ENCODE results near the gene FAM170B. TPM values are rescaled to one million over a fixed set of nuclear protein-coding genes. Genes with fewer than 3 reads are reported as not detected.

Gene FAM170B
- total RNA-seq, 1 experiment from 2014 or later, result not detected

DNA sequence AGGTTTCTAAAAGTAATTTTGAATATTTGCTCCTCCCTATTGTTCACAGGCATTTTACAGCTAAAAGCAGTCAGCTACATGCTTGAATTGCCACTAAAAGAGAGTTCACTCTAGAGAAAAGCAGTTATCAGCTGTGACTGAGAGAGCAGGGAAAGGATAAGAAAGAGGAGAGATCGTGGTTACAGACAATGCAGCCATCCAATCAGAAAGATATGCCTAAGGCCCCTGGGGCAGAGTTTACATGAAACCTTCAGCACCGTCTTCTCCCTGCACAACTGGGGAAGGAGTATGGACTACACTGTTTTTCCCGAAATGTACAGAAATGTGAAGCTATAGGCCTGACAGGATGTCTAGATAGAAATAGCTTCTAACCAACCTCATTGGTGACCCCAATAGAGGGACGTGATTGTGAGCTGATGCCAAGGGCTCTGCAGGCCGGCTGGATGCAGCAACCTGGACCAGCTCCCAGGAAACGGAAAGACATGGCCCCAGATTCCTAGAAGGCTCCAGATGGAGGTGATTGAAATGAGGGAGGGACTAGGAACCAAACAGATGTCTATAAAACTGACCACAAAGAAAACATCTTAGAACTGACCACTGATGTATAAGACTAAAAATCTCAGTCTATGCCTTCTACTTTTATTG is 15.3 kb downstream of the FAM170B start:
- Histone ChIP-seq H3K27me3 (ENCODE audit: low read length) (peaks cover 83% of the 10 kb centered on the region), H3K4me1 (ENCODE audit: insufficient read depth, low read length) (no peaks in the 10 kb centered on the region), H3K9me3 (ENCODE audit: low read length) (no peaks in the 10 kb centered on the region), H3K36me3 (ENCODE audit: low read depth, low read length) (no peaks in the 10 kb centered on the region), H3F3A (ENCODE audit: low read length, unreplicated experiment) (no peaks in the 10 kb centered on the region), H3K4me2 (ENCODE audit: low read length) (no peak overlapping the region), H3K79me2 (ENCODE audit: low read length) (no peaks in the 10 kb centered on the region), H3K27ac (ENCODE audit: low read length) (no peak overlapping the region), H2AFZ (ENCODE audit: low read length) (no peak overlapping the region), H4K20me1 (ENCODE audit: low read length) (no peaks in the 10 kb centered on the region), H3K4me3 (ENCODE audit: low read length) (no peak overlapping the region), H3K9ac (ENCODE audit: low read length) (no peak overlapping the region), H3K9me2 (replicated peaks; ENCODE audit: low read length) (no peaks in the 10 kb centered on the region)
- ChIA-PET CTCF (no interaction called here), POLR2A (ENCODE audit: unreplicated experiment) (interaction anchor here (0.6 kb wide), 1 partner anchor 153 kb away, joined by 5 read pairs; no protein-coding TSS in a partner anchor)
- DNase-seq (no peak), ATAC-seq (no peak)
- TF ChIP-seq EZH2phosphoT487 (IDR thresholded peaks at IDR 0.05; ENCODE audit: borderline replicate concordance, low read length), result no peak
- TF ChIP-seq, protein P1, sequence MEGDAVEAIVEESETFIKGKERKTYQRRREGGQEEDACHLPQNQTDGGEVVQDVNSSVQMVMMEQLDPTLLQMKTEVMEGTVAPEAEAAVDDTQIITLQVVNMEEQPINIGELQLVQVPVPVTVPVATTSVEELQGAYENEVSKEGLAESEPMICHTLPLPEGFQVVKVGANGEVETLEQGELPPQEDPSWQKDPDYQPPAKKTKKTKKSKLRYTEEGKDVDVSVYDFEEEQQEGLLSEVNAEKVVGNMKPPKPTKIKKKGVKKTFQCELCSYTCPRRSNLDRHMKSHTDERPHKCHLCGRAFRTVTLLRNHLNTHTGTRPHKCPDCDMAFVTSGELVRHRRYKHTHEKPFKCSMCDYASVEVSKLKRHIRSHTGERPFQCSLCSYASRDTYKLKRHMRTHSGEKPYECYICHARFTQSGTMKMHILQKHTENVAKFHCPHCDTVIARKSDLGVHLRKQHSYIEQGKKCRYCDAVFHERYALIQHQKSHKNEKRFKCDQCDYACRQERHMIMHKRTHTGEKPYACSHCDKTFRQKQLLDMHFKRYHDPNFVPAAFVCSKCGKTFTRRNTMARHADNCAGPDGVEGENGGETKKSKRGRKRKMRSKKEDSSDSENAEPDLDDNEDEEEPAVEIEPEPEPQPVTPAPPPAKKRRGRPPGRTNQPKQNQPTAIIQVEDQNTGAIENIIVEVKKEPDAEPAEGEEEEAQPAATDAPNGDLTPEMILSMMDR (conservative IDR thresholded peaks at IDR 0.05; ENCODE audit: low read depth, low read length), result no peak
- no peak for TF ChIP-seq EZH2 (IDR thresholded peaks at IDR 0.05; ENCODE audit: low read length, unreplicated experiment)
- BruUV-seq (replicated peaks), result no TSS peak
- intact Hi-C loops (cut with micrococcal nuclease), result no loop called here

DNA sequence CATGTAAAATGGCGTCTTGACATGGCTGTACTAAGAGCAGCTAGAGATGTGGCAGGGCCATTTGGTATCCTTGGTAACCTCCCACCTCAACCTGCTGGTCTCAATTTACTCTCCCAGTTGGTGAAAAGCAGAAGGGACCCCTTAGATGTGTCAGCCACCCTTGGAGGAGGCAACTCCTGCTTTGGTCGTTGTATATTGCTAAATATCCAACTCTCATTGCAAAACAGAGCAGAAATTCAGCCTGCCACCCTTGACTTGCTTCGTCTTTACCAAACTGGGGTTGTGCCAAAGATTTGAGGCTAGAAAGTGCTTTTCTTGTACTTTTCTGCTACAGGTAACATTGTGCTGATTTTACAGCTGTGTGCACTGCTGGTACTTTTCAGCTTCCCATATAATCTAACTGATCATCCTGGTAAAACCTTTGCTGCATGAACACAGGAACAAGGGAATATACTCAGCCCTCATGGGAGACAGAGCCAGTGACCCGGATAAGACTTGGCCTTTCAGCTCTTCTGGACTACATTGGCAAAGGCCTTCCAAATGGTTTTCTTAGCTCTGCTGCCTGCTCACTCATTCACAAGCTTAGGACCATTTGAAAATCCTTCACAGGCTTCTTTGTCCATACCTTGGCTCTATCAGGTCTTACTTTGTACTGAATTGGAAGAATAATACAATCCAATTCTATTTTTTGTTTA is 16.3 kb downstream of the FAM170B start:
- peaks cover 84% of the 10 kb centered on the region for H3K27me3 ChIP-seq (ENCODE audit: low read length)
- POLR2A ChIA-PET (ENCODE audit: unreplicated experiment), result no interaction called here
- H3K36me3 ChIP-seq (ENCODE audit: low read depth, low read length), result no peaks in the 10 kb centered on the region
- no peaks in the 10 kb centered on the region for H3K9me3 ChIP-seq (ENCODE audit: low read length)
- no peaks in the 10 kb centered on the region for H3K4me1 ChIP-seq (ENCODE audit: insufficient read depth, low read length)
- no peak overlapping the region for H3K4me2 ChIP-seq (ENCODE audit: low read length)
- H3K9me2 ChIP-seq (replicated peaks; ENCODE audit: low read length), result no peaks in the 10 kb centered on the region
- H4K20me1 ChIP-seq (ENCODE audit: low read length), result no peaks in the 10 kb centered on the region
- CTCF ChIA-PET, result no interaction called here
- intact Hi-C loops (cut with micrococcal nuclease), result no loop called here
- no peaks in the 10 kb centered on the region for H3K79me2 ChIP-seq (ENCODE audit: low read length)
- no peak overlapping the region for H3K4me3 ChIP-seq (ENCODE audit: low read length)
- DNase-seq (no peak), ATAC-seq (no peak)
- no peak overlapping the region for H2AFZ ChIP-seq (ENCODE audit: low read length)
- H3F3A ChIP-seq (ENCODE audit: low read length, unreplicated experiment), result no peaks in the 10 kb centered on the region
- H3K9ac ChIP-seq (ENCODE audit: low read length), result no peak overlapping the region
- no peak for TF ChIP-seq EZH2phosphoT487 (IDR thresholded peaks at IDR 0.05; ENCODE audit: borderline replicate concordance, low read length)
- TF ChIP-seq EZH2 (IDR thresholded peaks at IDR 0.05; ENCODE audit: low read length, unreplicated experiment), result no peak
- TF ChIP-seq, protein P1 (conservative IDR thresholded peaks at IDR 0.05; ENCODE audit: low read depth, low read length), result no peak
- H3K27ac ChIP-seq (ENCODE audit: low read length), result no peak overlapping the region
- no TSS peak for BruUV-seq (replicated peaks)

Measured in PC-3 (cell line).